Thyroid gland (tissue), 4 donors: ENCODE data around the gene WEE1.

ENCODE experiments used
- CTCF ChIP-seq, 6 experiments: fragments of 200-600 bp in 3 of 6; fragments of 450-650 bp in 3 of 6; sonication (generic) in 3 of 6; IDR thresholded peaks; one replicate each; pipeline ENCODE4 v1.5.1; 2016 to 2019; ENCODE audit warnings: antibody characterized with exemption in 6 of 6, mild to moderate bottlenecking in 2 of 6, inconsistent platforms in 1 of 6, moderate library complexity in 1 of 6
- POLR2A ChIP-seq, 2 donors: fragments of 450-650 bp; IDR thresholded peaks; one replicate each; pipeline ENCODE4 v1.6.1; 2017; ENCODE audit warnings: antibody characterized with exemption in 2 of 2, mild to moderate bottlenecking in 2 of 2, moderate library complexity in 1 of 2

GRCh38 chr11:9606809-9607510 is 33.5 kb downstream of the WEE1 start:
- TF ChIP-seq POLR2A (IDR thresholded peaks at IDR 0.05), result no peak
- TF ChIP-seq CTCF (IDR thresholded peaks at IDR 0.05), result no peak
